Pancreas (tissue), 10 donors: ENCODE data around the gene RAPGEF5. TPM values are rescaled to one million over a fixed set of nuclear protein-coding genes. Genes with fewer than 3 reads are reported as not detected.
A peak's percentile ranks its signal among the peaks of the same experiment; 100 is the strongest.

Experiments
- ATAC-seq, 4 donors: fragments of 200-7000 bp; cut with Tn5 transposase; one replicate each; pipeline versions ENCODE4 v1.8.0 to v1.9.1; 2020; ENCODE audit warnings: mild to moderate bottlenecking in 4 of 4, moderate library complexity in 4 of 4
- DNase-seq, 6 donors: peaks; one replicate each; pipeline ENCODE4 v3.0.0-alpha.2; 2020
- FAIRE-seq: peaks from 2 replicates; lab custom pipeline; 2012; peaks lifted over from hg19 to GRCh38; lab: Jason Lieb, UNC
- H3K27ac ChIP-seq, 4 donors: fragments of 200-600 bp; sonication (generic); 1 replicate in 3 of 4; 2 replicates in 1 of 4; pipeline versions ENCODE4 v1.5.0 to v1.8.0; 2020
- H3K27me3 ChIP-seq, 4 donors: fragments of 200-600 bp; one replicate each; pipeline ENCODE4 v1.8.0; 2021
- H3K36me3 ChIP-seq, 3 donors: fragments of 200-600 bp; sonication (generic) in 1 of 3; one replicate each; pipeline versions ENCODE4 v1.5.0 to v1.8.0; 2020 to 2021
- H3K4me1 ChIP-seq, 3 donors: fragments of 200-600 bp; one replicate each; pipeline ENCODE4 v1.8.0; 2021
- H3K4me3 ChIP-seq, 4 donors: fragments of 200-600 bp; sonication (generic) in 2 of 4; one replicate each; pipeline versions ENCODE4 v1.5.0 to v1.8.0; 2020 to 2021
- H3K9me3 ChIP-seq, 4 donors: fragments of 200-600 bp; one replicate each; pipeline ENCODE4 v1.8.0; 2021
- CTCF ChIP-seq, 4 donors: fragments of 200-600 bp; sonication (generic) in 3 of 4; IDR thresholded peaks; one replicate each; pipeline versions ENCODE4 v1.5.0 to v1.8.0; 2021; ENCODE audit warnings: antibody characterized with exemption in 4 of 4
- WGBS, 2 donors: extraction: QIAGEN DNeasy Blood & Tissue Kit; methylation state at CpG; one replicate each; pipeline ENCODE4 v1.1.7; 2013; 5-methylcytosine and 5-hydroxymethylcytosine counted together
- intact Hi-C, 3 donors: fragments of 100-400 bp; cut with DNase I; formaldehyde crosslinking; loops; one replicate each; pipeline versions ENCODE4 v1.11.1 to v1.14.2; 2022
- polyA plus RNA-seq, 2 donors: library from polyadenylated mRNA; stranded (reverse); fragments of 200-250 nt; gene quantifications; one replicate each; pipeline ENCODE4 v1.2.3, GENCODE V29; 2013
- total RNA-seq, 6 donors: library from RNA; stranded (reverse); fragmentation: NEBNext Ultra II Directional in 4 of 6; extraction: Animal tissue kit (Norgen Biotek cat#: 25700) in 4 of 6; gene quantifications; one replicate each; pipeline versions ENCODE4 v1.2.1 to v1.2.4, GENCODE V29; 2021 to 2023
- donor health status: healthy with polysubstance abuse.
- donor health status: DM: no; HTN: no; CAD: no; lungs with moderate emphysema.
- donor health status: DM: no; HTN: no; CAD: no.
- donor health status: control.
- donor health status: control.
- donor health status: Bipolar disorder and iron deficiency.
- donor health status: DM: yes; HTN: yes; CAD: no.
- donor health status: DM: no; HTN: no; CAD: no.
- donor health status: DM: no; HTN: no; CAD: no.
- donor health status: DM: yes; HTN: yes; CAD: no.

The RAPGEF5 gene
- total and polyA plus RNA-seq, 8 donors: 7.5 to 38.9 (median 29.1) TPM

GRCh38 chr7:22397981-22398380, 41.0 kb upstream of the RAPGEF5 start:
- WGBS, 2 donors: 70 to 85% methylated on average over 5 of the region's 5 CpGs
- no peak for ATAC-seq
- H3K4me3 ChIP-seq: no peak overlapping the region
- DNase-seq: no peak
- no peaks in the 10 kb centered on the region for H3K36me3 ChIP-seq
- H3K9me3 ChIP-seq: no peaks in the 10 kb centered on the region
- H3K27me3 ChIP-seq: no peaks in the 10 kb centered on the region
- H3K4me1 ChIP-seq: no peaks in the 10 kb centered on the region
- intact Hi-C loops: no loop called here
- FAIRE-seq: no peak
- no peak overlapping the region for H3K27ac ChIP-seq
- no peak for TF ChIP-seq CTCF (IDR thresholded peaks at IDR 0.05)

- DNase-seq: no peak
- no peak for TF ChIP-seq CTCF (IDR thresholded peaks at IDR 0.05)
- H3K4me1 ChIP-seq: no peaks in the 10 kb centered on the region
- H3K27ac ChIP-seq: no peak overlapping the region
- ATAC-seq: no peak
- H3K27me3 ChIP-seq: no peaks in the 10 kb centered on the region
- FAIRE-seq: no peak
- WGBS, 2 donors: 75 to 83% methylated on average over 5 to 6 of the region's 6 CpGs
- intact Hi-C loops: no loop called here
- H3K9me3 ChIP-seq: no peaks in the 10 kb centered on the region
- H3K36me3 ChIP-seq: no peaks in the 10 kb centered on the region
- H3K4me3 ChIP-seq: no peak overlapping the region
Measured at GRCh38 chr7:22395222-22395621, 38.3 kb upstream of the RAPGEF5 start.

- Histone ChIP-seq H3K36me3 (no peaks in the 10 kb centered on the region), H3K27ac (no peak overlapping the region), H3K4me1 (no peaks in the 10 kb centered on the region), H3K27me3 (no peaks in the 10 kb centered on the region), H3K9me3 (no peaks in the 10 kb centered on the region), H3K4me3 (no peak overlapping the region)
- ATAC-seq (no peak), DNase-seq (no peak), FAIRE-seq (no peak)
- intact Hi-C loops: no loop called here
- no peak for TF ChIP-seq CTCF (IDR thresholded peaks at IDR 0.05)
- 82 to 87% methylated on average over 3 of the region's 3 CpGs for WGBS, 2 donors
Measured at GRCh38 chr7:22394739-22395138, 37.8 kb upstream of the RAPGEF5 start.

GRCh38 chr7:22393913-22394729, 37.2 kb upstream of the RAPGEF5 start:
- H3K9me3 ChIP-seq: no peaks in the 10 kb centered on the region
- no peaks in the 10 kb centered on the region for H3K36me3 ChIP-seq
- DNase-seq (no peak), FAIRE-seq (no peak), ATAC-seq (peak in 1 of 4 donors; percentile 40)
- no peaks in the 10 kb centered on the region for H3K27me3 ChIP-seq
- no peak for TF ChIP-seq CTCF (IDR thresholded peaks at IDR 0.05)
- no peak overlapping the region for H3K27ac ChIP-seq
- no peak overlapping the region for H3K4me3 ChIP-seq
- no peaks in the 10 kb centered on the region for H3K4me1 ChIP-seq
- WGBS, 2 donors: 65% methylated on average over 13 of the region's 13 CpGs
- intact Hi-C loops: no loop called here

GRCh38 chr7:22390516-22390915, 33.6 kb upstream of the RAPGEF5 start:
- intact Hi-C loops: no loop called here
- Histone ChIP-seq H3K27me3 (no peaks in the 10 kb centered on the region), H3K9me3 (no peaks in the 10 kb centered on the region), H3K27ac (no peak overlapping the region), H3K4me3 (no peak overlapping the region), H3K4me1 (no peaks in the 10 kb centered on the region), H3K36me3 (no peaks in the 10 kb centered on the region)
- no peak for FAIRE-seq
- 62 to 76% methylated on average over 1 of the region's 1 CpG for WGBS, 2 donors
- no peak for ATAC-seq
- TF ChIP-seq CTCF (IDR thresholded peaks at IDR 0.05): no peak
- DNase-seq: no peak
